DMS 273 (cell line): ENCODE data around the gene CCDC68.

Experiments
- DNase-seq: peaks from one replicate; lab custom pipeline; 2025; ENCODE audit not compliant: unreplicated experiment; lab: John Stamatoyannopoulos, UW

CCDC68 gene

DNA sequence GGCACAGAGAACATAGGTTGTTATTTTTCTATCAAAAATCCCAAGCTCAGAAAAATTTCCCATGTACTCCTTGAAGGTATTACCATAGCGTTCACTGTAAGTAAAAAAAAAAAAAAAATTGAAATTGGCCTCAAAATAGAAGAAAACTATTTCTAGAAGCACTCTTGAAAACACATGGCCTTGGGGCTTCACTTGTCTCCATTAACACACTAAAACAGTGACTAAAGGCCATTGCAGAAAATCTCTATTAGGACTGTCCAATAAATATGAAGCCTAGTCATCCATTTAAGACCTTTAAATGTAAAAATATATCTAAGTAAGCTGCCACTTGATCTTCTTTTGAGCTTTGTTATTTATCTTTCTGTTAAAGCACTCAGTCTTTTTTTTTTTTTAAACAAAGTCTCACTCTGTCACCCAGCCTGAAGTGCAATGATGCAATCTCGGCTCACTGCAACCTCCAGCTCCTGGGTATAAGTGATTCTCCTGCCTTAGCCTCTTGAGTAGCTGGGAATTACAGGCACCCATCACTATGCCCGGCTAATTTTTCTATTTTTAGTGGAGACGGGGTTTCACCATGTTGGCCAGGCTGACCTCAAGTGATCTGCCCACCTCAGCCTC lies 35.8 kb downstream of the CCDC68 start:
- DNase-seq = no peak

DNA sequence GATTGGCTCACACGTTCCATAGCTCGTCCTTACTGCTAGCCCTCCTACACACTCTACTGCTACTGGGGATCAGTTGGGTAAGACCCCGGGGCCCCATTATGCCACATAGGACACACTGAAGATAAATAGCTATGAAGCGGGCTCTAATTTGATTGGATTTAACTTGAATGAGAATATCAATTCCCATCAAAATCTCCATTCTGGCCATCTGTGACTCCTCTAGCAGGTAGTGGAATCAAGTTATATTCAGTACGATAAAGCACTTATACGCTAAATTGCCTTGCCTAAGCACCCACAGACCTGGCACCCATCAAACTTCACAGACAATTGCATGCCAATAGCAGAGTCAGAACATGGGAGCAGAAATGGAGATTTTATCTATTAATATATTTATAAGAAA lies 39.8 kb downstream of the CCDC68 start:
- DNase-seq = no peak

DNA sequence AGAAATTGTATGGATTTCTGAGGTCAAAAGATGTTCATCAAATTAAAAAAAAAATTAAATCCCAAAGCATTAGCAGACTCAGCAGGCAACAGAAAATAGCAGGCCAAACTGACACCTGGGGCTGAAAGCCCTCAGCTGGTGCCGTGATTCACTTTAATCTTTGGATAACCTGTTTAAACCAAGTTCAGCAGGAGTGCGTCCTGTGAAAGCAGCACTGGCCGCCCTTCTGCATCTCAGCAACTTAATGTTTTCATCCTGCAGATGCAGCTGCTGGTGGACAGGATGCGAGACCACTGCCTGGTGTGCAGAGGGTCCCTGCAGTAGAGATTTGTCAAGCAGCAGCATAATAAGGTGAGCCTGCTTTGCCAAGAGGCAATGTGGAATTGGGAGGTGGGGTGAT lies 41.2 kb downstream of the CCDC68 start:
- no peak for DNase-seq

DNA sequence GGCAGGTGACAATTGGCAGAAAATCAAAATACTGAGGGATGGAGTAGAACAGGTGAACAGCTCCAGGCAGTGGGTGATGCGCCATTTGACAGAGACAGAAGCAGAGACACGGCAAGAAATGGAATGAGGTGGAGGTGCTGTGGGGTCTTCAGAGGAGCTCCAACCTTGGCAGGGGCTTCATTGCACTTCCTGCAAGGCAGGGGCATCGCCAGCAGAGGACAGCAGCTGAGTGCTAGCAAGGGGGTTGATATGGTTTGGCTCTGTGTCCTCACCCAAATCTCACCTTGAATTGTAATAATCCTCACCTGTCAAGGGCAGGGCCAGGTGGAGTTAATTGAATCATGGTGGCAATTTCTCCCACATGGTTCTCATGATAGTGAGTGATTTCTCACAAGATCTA lies 42.8 kb downstream of the CCDC68 start:
- no peak for DNase-seq

DNA sequence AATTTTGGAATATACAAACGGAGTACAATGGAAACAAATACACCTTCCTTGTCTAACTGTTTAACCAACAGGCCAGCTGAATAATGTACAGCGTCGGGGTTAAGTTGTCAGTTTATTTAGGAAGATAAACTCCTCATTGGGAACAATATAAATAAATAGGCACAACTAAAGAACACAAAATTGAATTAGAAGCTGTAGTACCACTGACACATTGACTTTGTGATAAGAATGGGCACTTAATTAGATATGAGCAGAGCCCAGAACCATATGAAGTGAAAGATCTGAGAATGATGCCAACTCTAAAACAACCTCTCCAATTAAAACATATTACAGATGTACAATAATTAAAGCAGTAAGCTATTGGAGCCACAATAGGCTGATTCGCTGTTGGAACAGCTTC lies 44.4 kb downstream of the CCDC68 start:
- no peak for DNase-seq

DNA sequence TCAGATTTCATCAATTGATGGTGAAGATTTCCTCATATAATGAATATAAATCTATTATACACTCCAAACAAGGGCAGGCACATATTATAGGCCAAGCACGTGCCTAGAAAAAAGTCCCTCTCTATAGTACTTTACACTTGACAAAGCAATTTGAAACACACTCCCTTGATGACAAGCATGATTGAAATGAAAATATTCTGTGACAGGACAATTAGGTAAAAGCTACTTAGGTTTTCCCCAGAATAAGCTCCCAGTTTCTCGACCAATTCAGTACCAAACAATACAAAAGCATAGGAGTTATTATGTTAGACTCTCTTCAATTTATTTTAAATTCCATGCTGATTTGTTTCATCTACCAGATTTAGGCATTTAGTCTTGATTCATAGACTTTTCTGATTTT lies 47.7 kb downstream of the CCDC68 start:
- no peak for DNase-seq

DNA sequence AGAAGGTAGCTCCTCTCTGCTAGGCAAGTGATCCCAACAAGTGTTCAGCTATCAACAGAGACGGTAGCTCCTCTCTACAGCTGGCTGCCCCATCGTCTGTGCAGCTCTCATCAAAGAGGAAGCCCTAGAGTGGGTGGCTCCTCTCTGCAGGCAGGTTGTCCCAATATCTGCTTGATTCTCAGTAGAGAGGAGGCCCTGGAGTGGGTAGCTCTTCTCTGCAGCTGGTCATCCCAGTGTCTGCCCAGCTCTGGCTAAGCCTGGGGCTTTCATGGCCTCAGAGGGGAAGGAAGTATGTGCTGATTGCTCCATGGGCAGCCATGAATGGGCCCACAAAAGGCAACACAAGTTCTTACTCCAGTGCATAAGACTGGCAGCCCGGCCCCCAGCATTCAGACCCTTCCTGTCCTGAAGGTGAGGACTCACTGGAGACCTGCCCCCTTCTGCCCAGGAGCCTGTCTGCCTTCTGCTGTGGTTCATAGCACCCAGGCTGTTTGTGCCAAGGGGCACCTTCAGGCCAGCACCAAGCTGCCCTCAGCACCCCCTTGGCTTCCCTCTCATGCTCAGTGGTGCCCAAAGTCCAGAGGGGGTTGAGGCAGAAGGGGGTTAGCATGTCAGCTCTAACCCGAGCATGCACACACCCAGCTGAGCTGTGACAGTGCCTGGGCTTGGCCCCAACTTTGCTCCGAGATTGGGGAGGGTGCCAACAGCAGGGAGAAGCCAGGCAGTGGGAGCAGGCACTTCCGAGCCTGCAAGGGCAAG lies 48.9 kb downstream of the CCDC68 start:
- no peak for DNase-seq

DNA sequence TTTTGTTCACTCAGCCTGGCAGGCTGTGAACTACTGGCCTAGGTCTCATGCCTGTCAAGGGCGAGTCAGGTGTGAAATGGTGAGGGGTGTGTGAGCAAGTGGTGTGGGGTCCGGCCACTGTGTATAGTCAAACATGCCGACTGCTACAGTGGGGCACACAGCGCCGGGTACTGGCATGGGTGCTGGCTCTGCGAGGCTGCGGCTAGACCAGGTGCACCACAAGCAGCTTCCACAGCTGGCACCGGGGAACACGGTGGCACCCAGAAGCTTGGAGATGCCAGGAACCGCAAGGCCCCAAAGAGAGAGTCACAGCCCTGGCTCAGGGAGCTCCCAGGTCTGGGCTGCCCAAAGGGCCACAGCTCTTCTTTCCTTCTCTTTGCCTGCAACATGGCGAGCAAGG lies 49.7 kb downstream of the CCDC68 start:
- no peak for DNase-seq

DNA sequence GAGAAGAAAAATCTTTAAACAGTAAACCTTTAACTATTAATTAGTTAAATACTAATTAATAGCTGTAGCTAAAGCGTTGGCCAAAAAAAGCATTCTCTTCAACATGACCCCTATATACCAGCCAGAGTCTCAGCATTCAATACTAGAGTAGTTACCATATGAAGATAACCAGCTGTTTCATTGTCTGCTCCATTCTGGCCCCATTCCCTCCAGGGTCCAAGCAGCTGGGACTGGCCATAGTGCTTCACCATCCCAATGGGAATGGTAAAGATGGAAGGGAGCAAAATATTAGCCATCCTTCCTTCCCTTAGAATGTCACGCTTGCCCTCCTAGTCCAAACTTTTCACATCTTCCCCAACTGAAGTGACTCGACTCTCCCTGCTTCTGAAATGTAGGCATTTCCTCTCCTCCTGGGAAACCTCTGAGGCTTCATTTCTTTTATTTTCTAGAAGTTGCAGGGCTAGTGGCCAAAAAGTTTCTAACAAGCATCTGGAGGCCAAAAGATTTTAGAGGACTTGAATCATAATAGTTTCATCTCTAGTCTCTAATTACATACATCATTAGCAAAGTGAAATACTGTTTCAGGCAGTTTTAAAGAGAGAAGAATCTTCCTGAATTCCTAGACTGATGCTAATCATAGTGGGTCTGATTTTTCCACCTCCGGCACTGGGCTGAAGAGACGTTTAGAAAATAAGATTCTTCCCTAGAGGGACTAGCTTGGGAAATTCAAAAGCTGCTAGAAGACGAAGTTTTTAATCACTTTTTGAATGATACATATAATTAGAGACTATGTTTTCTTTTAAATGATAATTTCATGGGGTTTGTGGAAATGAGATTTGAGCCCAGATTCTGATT lies 52.7 kb downstream of the CCDC68 start:
- no peak for DNase-seq

DNA sequence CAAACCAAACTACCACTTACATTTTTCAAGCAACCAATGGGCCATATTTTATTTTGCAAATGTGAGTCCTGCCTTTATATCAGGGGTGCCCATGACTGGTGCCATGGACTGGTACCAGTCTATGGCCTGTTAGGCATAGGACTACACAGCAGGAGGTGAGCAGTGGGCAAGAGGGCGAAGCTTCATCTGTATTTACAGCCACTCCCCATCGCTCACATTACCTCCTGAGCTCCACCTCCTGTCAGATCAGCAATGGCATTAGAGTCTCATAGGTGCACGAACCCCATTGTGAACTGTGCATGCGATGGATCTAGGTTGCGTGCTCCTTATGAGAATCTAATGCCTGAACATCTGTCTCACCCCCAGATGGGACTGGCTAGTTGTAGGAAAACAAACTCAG lies 53.6 kb downstream of the CCDC68 start:
- DNase-seq = no peak

DNA sequence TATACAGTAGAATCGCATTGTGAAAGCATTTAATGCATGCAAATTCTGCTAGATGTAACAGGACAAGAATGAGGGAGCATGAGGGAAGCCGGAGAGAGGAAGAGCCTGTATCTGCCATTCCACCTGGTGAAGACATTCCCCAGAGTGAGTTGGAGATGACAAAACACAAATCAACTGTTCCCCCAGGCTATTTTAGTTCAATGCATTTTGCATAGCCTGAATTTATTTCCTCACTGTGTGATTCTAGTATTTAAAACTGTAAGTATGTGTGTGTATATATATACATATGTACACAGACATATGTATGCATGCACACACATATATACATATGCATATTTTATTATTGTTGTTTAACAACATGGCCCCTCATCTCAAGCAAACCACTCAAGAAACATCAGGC lies 54.7 kb downstream of the CCDC68 start:
- DNase-seq = no peak

DNA sequence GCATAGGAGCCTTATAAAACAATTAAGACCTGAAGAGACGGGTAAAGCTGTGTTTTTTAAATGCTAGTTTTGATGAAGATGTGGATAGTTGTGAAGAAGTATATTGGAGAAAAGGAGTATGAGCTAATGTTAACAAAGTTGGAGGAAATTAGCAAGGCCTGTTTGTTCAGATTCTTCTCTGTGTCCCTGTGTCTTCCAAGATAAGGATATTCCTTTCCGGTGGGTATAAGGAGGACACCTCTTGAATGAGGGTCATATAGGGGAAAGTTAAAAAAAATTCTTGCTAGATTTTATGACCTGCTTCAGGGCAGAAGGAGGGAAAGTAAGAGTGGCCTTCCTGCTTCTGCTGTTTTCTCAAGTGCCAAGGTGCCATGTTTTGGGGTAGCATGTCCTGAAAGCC lies 59.0 kb downstream of the CCDC68 start:
- no peak for DNase-seq

DNA sequence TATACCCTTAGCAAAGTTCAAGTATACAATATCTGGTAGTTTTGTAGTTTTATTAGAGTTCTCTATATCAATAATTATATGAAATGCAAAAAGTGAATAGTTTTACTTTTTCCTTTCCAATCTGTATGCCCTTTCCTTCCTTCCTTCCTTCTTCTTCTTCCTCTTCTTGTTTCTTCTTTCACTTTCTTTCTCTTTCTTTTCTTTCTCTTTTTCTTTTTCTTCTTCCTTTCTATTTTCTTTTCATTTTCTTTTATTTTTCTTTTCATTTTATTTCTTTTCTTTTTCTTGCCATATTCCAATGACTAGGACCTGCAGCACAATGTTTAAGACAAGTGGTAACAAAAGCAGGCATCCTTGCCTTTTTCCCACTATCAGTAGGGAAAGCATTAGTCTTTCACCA lies 59.8 kb downstream of the CCDC68 start:
- DNase-seq = no peak

DNA sequence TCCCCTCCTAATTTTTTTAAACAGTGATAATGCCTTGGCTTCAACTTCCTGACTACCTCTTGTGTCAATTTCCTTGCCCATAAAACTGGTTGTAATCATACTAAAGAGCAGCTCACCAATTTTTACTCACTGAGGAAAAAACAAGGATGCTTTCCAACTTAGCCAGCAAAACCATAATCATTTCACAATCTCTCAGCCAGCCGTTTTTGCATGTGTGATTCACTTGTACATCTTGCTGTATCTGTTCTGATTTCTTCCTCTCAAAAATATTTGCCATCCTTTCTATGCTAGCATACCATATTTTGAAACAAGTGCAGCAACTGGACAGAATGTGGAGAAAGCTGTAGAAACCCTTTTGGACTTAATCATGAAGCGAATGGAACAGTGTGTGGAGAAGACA lies 70.3 kb downstream of the CCDC68 start:
- no peak for DNase-seq

DNA sequence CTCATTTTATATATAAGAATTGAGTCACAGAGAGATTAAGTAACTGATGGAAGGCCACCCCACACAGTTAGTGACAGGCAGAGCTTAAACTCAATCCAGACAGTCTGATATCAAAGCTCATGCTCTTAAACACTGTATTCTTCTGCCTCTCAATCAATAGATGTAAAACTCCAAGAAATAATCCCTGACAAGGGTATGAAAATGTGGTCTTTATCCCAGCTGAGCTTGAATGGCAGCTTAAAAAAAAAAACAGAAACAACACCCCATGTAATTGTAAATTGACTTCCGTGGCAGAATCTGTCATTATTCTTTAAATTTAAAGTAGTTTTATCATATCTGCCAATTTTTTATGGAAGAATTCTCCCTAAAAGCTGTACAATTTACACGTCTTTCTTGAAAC lies 70.9 kb downstream of the CCDC68 start:
- DNase-seq = no peak

DNA sequence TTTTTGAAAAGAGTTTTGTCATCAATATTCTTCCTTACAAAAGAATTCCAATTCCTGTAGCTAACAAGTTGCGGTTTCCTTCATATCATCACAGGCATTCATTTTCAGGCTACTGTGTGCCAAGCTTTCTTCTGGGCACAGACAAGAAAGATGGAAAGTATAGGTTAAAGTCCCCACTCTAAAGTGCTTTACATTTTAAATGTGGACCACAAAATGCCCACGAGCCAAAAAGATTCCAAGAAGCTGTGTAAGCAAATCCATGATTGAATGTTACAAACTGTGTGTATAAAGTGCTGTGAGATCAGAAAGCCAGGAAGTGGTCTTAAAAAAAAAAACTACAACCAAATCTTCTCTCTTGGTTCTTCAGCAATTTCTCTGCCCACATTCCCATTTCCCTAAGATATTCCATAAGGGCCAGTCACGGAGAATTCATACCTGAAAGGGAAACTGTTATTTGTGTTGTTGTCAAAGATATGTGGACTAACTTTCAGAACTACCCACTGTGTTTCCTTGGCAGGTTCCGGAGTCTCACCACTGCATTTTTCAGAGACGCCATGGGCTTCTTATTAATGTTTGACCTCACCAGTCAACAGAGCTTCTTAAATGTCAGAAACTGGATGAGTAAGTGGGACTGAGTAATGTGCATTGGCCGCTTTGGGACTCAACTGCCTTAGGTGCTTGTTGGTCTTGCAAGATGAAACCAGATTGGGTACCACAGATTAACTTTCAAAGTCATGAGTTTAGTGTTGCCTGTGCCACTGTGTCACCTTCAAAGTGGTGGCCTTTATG lies 75.3 kb downstream of the CCDC68 start:
- DNase-seq = no peak

DNA sequence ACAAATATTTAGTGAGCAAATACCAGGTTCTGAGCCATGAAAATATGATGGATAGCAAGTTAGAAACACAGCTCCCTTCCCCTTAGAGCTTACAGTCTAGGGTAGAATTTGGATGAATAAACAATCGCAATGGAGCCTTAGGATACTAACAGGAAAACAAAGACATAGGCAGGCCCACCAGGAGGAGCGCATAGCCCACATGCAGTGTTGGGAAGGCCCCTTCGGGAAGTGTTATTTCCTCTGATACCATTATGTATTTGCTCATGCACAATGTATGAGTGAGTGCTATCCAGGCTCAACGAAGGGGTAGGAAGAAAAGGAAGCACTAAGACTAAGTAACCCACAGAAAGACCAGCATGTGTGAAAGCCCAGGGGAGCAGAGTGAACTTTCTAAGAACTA lies 76.9 kb downstream of the CCDC68 start:
- no peak for DNase-seq

DNA sequence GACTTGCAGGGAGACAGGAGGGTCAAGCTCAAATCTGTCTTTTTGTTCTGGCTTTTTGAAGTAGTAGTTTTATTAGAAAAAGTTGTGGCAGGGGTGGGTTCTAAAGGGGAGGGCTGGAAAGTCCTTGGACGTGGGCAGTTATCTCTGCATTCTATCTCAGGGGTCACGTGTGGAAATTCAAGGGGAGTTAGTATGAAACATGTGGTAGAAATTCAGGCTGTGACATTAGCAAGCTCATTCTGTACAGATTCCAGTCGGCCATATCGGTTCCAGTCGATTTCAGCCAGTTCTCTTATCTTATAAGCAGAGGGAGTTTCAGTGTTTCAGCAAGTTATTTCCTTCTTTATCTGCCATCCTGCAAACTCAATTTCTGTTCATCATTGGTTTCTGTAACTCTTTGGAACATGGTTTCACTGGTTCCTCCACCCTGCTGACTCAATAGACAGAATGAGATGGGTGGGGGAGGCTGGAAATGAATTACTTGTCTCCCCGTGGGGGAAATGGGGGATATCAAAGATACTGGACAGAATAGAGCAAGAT lies 78.0 kb downstream of the CCDC68 start:
- DNase-seq = no peak

DNA sequence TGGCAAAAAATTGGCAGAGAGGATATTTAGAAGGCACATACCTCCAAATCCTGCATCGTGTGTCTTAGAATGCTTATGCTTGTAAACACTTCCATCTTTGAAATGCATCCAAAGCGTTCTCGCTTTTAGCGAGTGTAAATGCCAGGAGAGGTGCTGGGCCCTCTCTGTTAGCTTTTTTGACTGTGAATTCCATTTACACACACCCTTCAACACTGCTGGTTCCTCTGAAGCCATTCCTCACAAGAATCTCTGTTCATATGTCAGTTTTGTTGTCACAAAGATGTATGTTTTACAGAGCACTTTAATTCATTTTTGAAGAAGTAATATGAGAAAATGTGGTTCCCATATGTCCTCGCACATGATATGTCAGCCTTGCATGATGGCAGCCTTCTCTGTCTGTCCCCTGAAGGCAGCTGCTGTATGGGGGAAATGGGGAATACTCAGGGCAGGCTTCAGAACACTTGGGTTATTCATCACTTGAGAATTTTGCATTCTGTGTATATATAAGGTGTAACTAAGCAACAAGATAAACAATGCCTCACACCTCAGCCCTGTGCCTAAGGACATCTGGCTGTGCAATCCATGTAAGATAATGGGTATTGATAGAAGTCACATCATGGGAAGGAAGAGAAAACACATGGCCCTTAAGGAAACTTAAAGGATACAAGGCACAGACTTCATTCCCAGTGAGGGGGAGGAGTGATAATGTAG lies 78.7 kb downstream of the CCDC68 start:
- no peak for DNase-seq

DNA sequence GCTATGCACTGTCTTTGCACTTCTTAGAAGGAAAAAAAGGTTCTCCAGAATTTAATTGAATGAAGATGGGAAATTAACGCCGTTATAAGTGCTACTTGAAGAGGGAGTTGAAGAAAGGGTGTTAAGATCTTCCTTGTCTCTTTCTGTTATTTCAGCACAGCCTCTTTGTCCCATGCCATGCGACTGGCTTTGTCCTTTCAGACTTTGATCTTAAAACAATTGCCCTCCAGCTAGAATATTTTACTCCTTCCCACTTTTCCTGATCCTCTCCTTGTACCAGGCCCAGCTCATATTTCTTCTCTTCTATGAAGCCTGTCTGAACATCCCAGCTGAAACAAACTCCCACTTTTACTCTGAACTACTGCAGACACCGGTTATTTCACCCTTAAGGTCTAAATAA lies 79.6 kb downstream of the CCDC68 start:
- DNase-seq = no peak
